HG03045 (cell line): ENCODE data around the gene DMBT1.

Source experiments
- ATAC-seq: cut with Tn5 transposase; IDR thresholded peaks from one replicate; pipeline ENCODE4 v1.9.1; 2021; ENCODE audit warnings: mild to moderate bottlenecking, moderate library complexity; ENCODE audit not compliant: unreplicated experiment

DMBT1 gene

GRCh38 chr10:122643931-122644534, 83.5 kb downstream of the DMBT1 start:
- ATAC-seq = no peak

GRCh38 chr10:122646511-122647382, 86.2 kb downstream of the DMBT1 start:
- ATAC-seq = no peak

- ATAC-seq = no peak
Measured at GRCh38 chr10:122647383-122647968, 86.9 kb downstream of the DMBT1 start.

GRCh38 chr10:122648599-122649428, 88.3 kb downstream of the DMBT1 start:
- no peak for ATAC-seq

GRCh38 chr10:122649903-122650302, 89.3 kb downstream of the DMBT1 start:
- ATAC-seq = no peak

- ATAC-seq = no peak
Measured at GRCh38 chr10:122650331-122650730, 89.8 kb downstream of the DMBT1 start.

- no peak for ATAC-seq
Measured at GRCh38 chr10:122655524-122656307, 95.2 kb downstream of the DMBT1 start.

GRCh38 chr10:122656308-122656705, 95.8 kb downstream of the DMBT1 start:
- no peak for ATAC-seq

- ATAC-seq = no peak
Measured at GRCh38 chr10:122656741-122657140, 96.2 kb downstream of the DMBT1 start.

- ATAC-seq = no peak
Measured at GRCh38 chr10:122657255-122657654, 96.7 kb downstream of the DMBT1 start.

- ATAC-seq = no peak
Measured at GRCh38 chr10:122657729-122658128, 97.2 kb downstream of the DMBT1 start.

- ATAC-seq = no peak
Measured at GRCh38 chr10:122658356-122659049, 97.9 kb downstream of the DMBT1 start.

GRCh38 chr10:122659126-122659525, 98.6 kb downstream of the DMBT1 start:
- no peak for ATAC-seq

GRCh38 chr10:122659651-122660050, 99.1 kb downstream of the DMBT1 start:
- ATAC-seq = no peak

GRCh38 chr10:122660696-122661095, 100.1 kb downstream of the DMBT1 start:
- ATAC-seq = no peak

GRCh38 chr10:122662231-122662630, 101.7 kb downstream of the DMBT1 start:
- ATAC-seq = no peak

GRCh38 chr10:122663516-122664130, 103.1 kb downstream of the DMBT1 start:
- ATAC-seq = no peak

GRCh38 chr10:122664501-122664900, 103.9 kb downstream of the DMBT1 start:
- no peak for ATAC-seq

GRCh38 chr10:122665329-122665860, 104.8 kb downstream of the DMBT1 start:
- ATAC-seq = no peak
